Keratinocyte (primary cell): ENCODE data around the gene PSMB9. TPM values are rescaled to one million over a fixed set of nuclear protein-coding genes. Genes with fewer than 3 reads are reported as not detected.

Experiments
- DNase-seq: peaks from one replicate; pipeline ENCODE4 v3.0.0-alpha.2; 2011; ENCODE audit warnings: low read depth, missing footprints, low spot score
- FAIRE-seq: peaks from 2 replicates; lab custom pipeline; 2011; peaks lifted over from hg19 to GRCh38; lab: Jason Lieb, UNC
- H2AFZ ChIP-seq: 2 replicates; pipeline ENCODE4 v1.6.0; 2012; ENCODE audit warnings: low read length, control low read depth, inconsistent platforms; ENCODE audit not compliant: control insufficient read depth
- H3K27ac ChIP-seq: 2 replicates; pipeline ENCODE4 v1.5.1; 2011; ENCODE audit warnings: low read length; ENCODE audit not compliant: control insufficient read depth, insufficient read depth
- H3K27me3 ChIP-seq: 3 replicates; pipeline ENCODE4 v1.6.0; 2011; ENCODE audit warnings: low read length; ENCODE audit not compliant: control insufficient read depth, insufficient read depth; ENCODE audit errors: extremely low read depth
- H3K36me3 ChIP-seq, 2 experiments: 2 replicates in 1 of 2; 3 replicates in 1 of 2; pipeline ENCODE4 v1.5.1; 2011; ENCODE audit warnings: low read length in 2 of 2, mild to moderate bottlenecking in 1 of 2; ENCODE audit not compliant: control insufficient read depth in 2 of 2, insufficient read depth in 2 of 2; ENCODE audit errors: extremely low read depth in 1 of 2
- H3K4me1 ChIP-seq: 3 replicates; pipeline ENCODE4 v1.5.1; 2011; ENCODE audit warnings: low read length; ENCODE audit not compliant: control insufficient read depth, insufficient read depth; ENCODE audit errors: extremely low read depth
- H3K4me2 ChIP-seq: 3 replicates; pipeline ENCODE4 v1.6.0; 2011; ENCODE audit warnings: low read depth, low read length; ENCODE audit not compliant: control insufficient read depth, insufficient read depth; ENCODE audit errors: extremely low read depth
- H3K4me3 ChIP-seq, 3 experiments: fragments of 200-600 bp in 1 of 3; sonication (generic) in 1 of 3; 2 replicates in 2 of 3; 3 replicates in 1 of 3; pipeline ENCODE4 v1.5.1; 2011 to 2016; ENCODE audit warnings: low read length in 3 of 3, mild to moderate bottlenecking in 3 of 3, control low read depth in 2 of 3, inconsistent platforms in 1 of 3, low read depth in 1 of 3, mixed read lengths in 1 of 3, mixed run types in 1 of 3, moderate library complexity in 1 of 3; ENCODE audit not compliant: control insufficient read depth in 2 of 3, insufficient read depth in 2 of 3; ENCODE audit errors: extremely low read depth in 1 of 3
- H3K79me2 ChIP-seq: 2 replicates; pipeline ENCODE4 v1.6.0; 2012; ENCODE audit warnings: low read length; ENCODE audit not compliant: control insufficient read depth, insufficient read depth
- H3K9ac ChIP-seq: 3 replicates; pipeline ENCODE4 v1.6.0; 2011; ENCODE audit warnings: low read length; ENCODE audit not compliant: control insufficient read depth, insufficient read depth; ENCODE audit errors: extremely low read depth
- H3K9me1 ChIP-seq: 3 replicates; pipeline ENCODE4 v1.6.0; 2011; ENCODE audit warnings: low read length; ENCODE audit not compliant: control insufficient read depth, insufficient read depth; ENCODE audit errors: extremely low read depth
- H3K9me3 ChIP-seq: 2 replicates; pipeline ENCODE4 v1.5.1; 2012; ENCODE audit warnings: low read depth, low read length; ENCODE audit not compliant: control insufficient read depth
- H4K20me1 ChIP-seq: 3 replicates; pipeline ENCODE4 v1.6.0; 2011; ENCODE audit warnings: low read length; ENCODE audit not compliant: control insufficient read depth, insufficient read depth; ENCODE audit errors: extremely low read depth
- CTCF ChIP-seq, 3 experiments: IDR thresholded peaks in 1 of 3; conservative IDR thresholded peaks in 1 of 3; optimal IDR thresholded peaks in 1 of 3; 2 replicates in 2 of 3; 3 replicates in 1 of 3; pipeline versions ENCODE3 to v1.5.1; 2011; ENCODE audit warnings: low read length in 3 of 3, mild to moderate bottlenecking in 3 of 3, moderate library complexity in 2 of 3, control low read depth in 1 of 3, inconsistent platforms in 1 of 3; ENCODE audit not compliant: insufficient read depth in 2 of 3; ENCODE audit errors: extremely low read depth in 1 of 3
- EZH2 ChIP-seq: IDR thresholded peaks from one replicate; pipeline ENCODE4 v1.6.1; 2012; ENCODE audit warnings: inconsistent platforms, mild to moderate bottlenecking, low read length, moderate library complexity
- dilution Hi-C: fragments of 300-500 bp; cut with MboI; formaldehyde crosslinking; loops from one replicate; pipeline ENCODE4 v1.7.0; 2020; ENCODE audit warnings: low sequenced_read_pairs; ENCODE audit not compliant: extremely low pct_ligation_motif_present
- polyA plus RNA-seq, 5 experiments: library from polyadenylated mRNA; depleted of rRNA in 3 of 5; stranded (reverse) in 3 of 5; stranded (forward) in 1 of 5; unstranded in 1 of 5; fragments of >200 nt; gene quantifications; 1 replicate in 1 of 5; 2 replicates in 3 of 5; 3 replicates in 1 of 5; pipeline versions ENCODE4 v1.2.1 to v1.2.3, GENCODE V29; 2011 to 2012; ENCODE audit warnings: missing spikeins in 2 of 5, low read depth in 1 of 5, low replicate concordance in 1 of 5

The PSMB9 gene
- polyA plus RNA-seq, 1 donor (not counting 4 experiments of a cell fraction or from before 2014, with no cell fraction given) = 25.4 TPM

- dilution Hi-C loops = no loop called here
- H3K4me3 ChIP-seq = peak overlapping the region; percentile 74 to 93 (median 92)
- H3K9me3 ChIP-seq = no peaks in the 10 kb centered on the region
- no peak for TF ChIP-seq EZH2
- no peak for TF ChIP-seq CTCF (optimal IDR thresholded peaks at IDR 0.05 in 1 of 3, IDR thresholded peaks at IDR 0.05 in 1 of 3, conservative IDR thresholded peaks at IDR 0.05 in 1 of 3; ENCODE audit: extremely low read depth in 1 of 3, insufficient read depth in 2 of 3, low read length in 3 of 3)
- no peaks in the 10 kb centered on the region for H3K9me1 ChIP-seq
- H2AFZ ChIP-seq = peak overlapping the region; percentile 98
- H3K79me2 ChIP-seq = peaks cover 20% of the 10 kb centered on the region
- peak overlapping the region; percentile 75 for H3K9ac ChIP-seq
- DNase-seq (no peak), FAIRE-seq (no peak)
- peaks cover 10% of the 10 kb centered on the region for H3K4me1 ChIP-seq
- no peaks in the 10 kb centered on the region for H3K27me3 ChIP-seq
- H3K36me3 ChIP-seq = no peaks in the 10 kb centered on the region
- peak overlapping the region; percentile 98 for H3K4me2 ChIP-seq
- H4K20me1 ChIP-seq = no peaks in the 10 kb centered on the region
- H3K27ac ChIP-seq = peak overlapping the region; percentile 64
Observed at GRCh38 chr6:32894085-32895005, 40.4 kb downstream of the PSMB9 start.

DNA sequence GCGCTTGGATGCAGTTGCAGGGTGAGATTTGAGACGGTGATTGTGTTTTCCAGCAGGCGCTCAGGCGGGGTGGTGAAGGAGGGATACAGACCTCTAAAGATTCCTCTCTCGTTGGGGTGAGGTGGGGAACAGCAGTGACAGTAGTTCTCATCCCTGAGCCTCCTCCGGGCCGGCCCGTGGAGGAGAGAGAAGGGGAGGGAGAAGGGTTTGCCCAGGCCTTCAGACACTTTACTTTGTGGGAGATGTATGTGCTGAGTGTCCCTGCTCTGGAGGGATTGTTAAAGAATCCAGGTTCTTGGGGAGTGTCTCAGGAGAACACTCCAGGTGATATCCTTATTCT lies 41.0 kb downstream of the PSMB9 start:
- Histone ChIP-seq H3K36me3 (no peaks in the 10 kb centered on the region), H3K4me2 (peak overlapping the region; percentile 98), H3K27me3 (no peaks in the 10 kb centered on the region), H4K20me1 (no peaks in the 10 kb centered on the region), H3K9me1 (no peaks in the 10 kb centered on the region), H3K9me3 (no peaks in the 10 kb centered on the region), H3K9ac (peak overlapping the region; percentile 75), H3K79me2 (peaks cover 20% of the 10 kb centered on the region), H3K27ac (peak overlapping the region; percentile 64), H3K4me1 (peaks cover 10% of the 10 kb centered on the region), H3K4me3 (peak overlapping the region; percentile 74 to 93 (median 92)), H2AFZ (peak overlapping the region; percentile 98)
- DNase-seq = no peak
- TF ChIP-seq EZH2 = no peak
- no peak for TF ChIP-seq CTCF (optimal IDR thresholded peaks at IDR 0.05 in 1 of 3, IDR thresholded peaks at IDR 0.05 in 1 of 3, conservative IDR thresholded peaks at IDR 0.05 in 1 of 3; ENCODE audit: extremely low read depth in 1 of 3, insufficient read depth in 2 of 3, low read length in 3 of 3)
- peak; percentile 53 for FAIRE-seq
- dilution Hi-C loops = no loop called here
